T-helper 1 cell treated with Interleukin-12 subunit alpha and Interleukin-12 subunit beta and Interleukin-4 antibody, amounts not matched to agents 30 μg/mL and 1 μg/mL, for 36 hours (primary cell): ENCODE data around the gene MTAP.

Experiments used
- H3K27ac Mint-ChIP-seq: one replicate; pipeline ENCODE4 v1.8.0; 2021; ENCODE audit warnings: mild to moderate bottlenecking, mixed read lengths
- H3K27me3 Mint-ChIP-seq: one replicate; pipeline ENCODE4 v1.8.0; 2021; ENCODE audit warnings: low read depth, mixed read lengths
- H3K36me3 Mint-ChIP-seq: one replicate; pipeline ENCODE4 v1.8.0; 2021; ENCODE audit warnings: low read depth, mixed read lengths
- H3K4me1 Mint-ChIP-seq: one replicate; pipeline ENCODE4 v1.8.0; 2021; ENCODE audit warnings: low read depth, mixed read lengths
- H3K4me3 Mint-ChIP-seq: one replicate; pipeline ENCODE4 v1.8.0; 2021; ENCODE audit warnings: mild to moderate bottlenecking, moderate library complexity, mixed read lengths
- H3K9me3 Mint-ChIP-seq: one replicate; pipeline ENCODE4 v1.8.0; 2021; ENCODE audit warnings: mixed read lengths

The MTAP gene

GRCh38 chr9:21789541-21790037 lies 12.8 kb upstream of the MTAP start:
- H3K9me3 Mint-ChIP-seq: no peaks in the 10 kb centered on the region
- peak overlapping the region; percentile 61 for H3K4me3 Mint-ChIP-seq
- peaks cover 5% of the 10 kb centered on the region for H3K4me1 Mint-ChIP-seq
- H3K27ac Mint-ChIP-seq: no peak overlapping the region
- no peaks in the 10 kb centered on the region for H3K36me3 Mint-ChIP-seq
- H3K27me3 Mint-ChIP-seq: peaks cover 39% of the 10 kb centered on the region

- peaks cover 55% of the 10 kb centered on the region for H3K27me3 Mint-ChIP-seq
- no peaks in the 10 kb centered on the region for H3K9me3 Mint-ChIP-seq
- H3K4me3 Mint-ChIP-seq: no peak overlapping the region
- peaks cover 3% of the 10 kb centered on the region for H3K4me1 Mint-ChIP-seq
- H3K27ac Mint-ChIP-seq: no peak overlapping the region
- no peaks in the 10 kb centered on the region for H3K36me3 Mint-ChIP-seq
Observed at GRCh38 chr9:21795483-21795882, 7.0 kb upstream of the MTAP start.

GRCh38 chr9:21796768-21797167 lies 5.7 kb upstream of the MTAP start:
- no peak overlapping the region for H3K27ac Mint-ChIP-seq
- peaks cover 61% of the 10 kb centered on the region for H3K27me3 Mint-ChIP-seq
- peaks cover 7% of the 10 kb centered on the region for H3K4me1 Mint-ChIP-seq
- no peak overlapping the region for H3K4me3 Mint-ChIP-seq
- no peaks in the 10 kb centered on the region for H3K36me3 Mint-ChIP-seq
- H3K9me3 Mint-ChIP-seq: no peaks in the 10 kb centered on the region

- H3K36me3 Mint-ChIP-seq: peaks cover 12% of the 10 kb centered on the region
- H3K27me3 Mint-ChIP-seq: peaks cover 57% of the 10 kb centered on the region
- H3K4me1 Mint-ChIP-seq: peaks cover 29% of the 10 kb centered on the region
- peak overlapping the region; percentile 100 for H3K4me3 Mint-ChIP-seq
- no peaks in the 10 kb centered on the region for H3K9me3 Mint-ChIP-seq
- no peak overlapping the region for H3K27ac Mint-ChIP-seq
Observed at GRCh38 chr9:21800931-21801682, 1.3 kb upstream of the MTAP start.

GRCh38 chr9:21801683-21802417 lies 586 bp upstream of the MTAP start:
- peaks cover 32% of the 10 kb centered on the region for H3K4me1 Mint-ChIP-seq
- peaks cover 12% of the 10 kb centered on the region for H3K36me3 Mint-ChIP-seq
- H3K27me3 Mint-ChIP-seq: peaks cover 50% of the 10 kb centered on the region

GRCh38 chr9:21803649-21804048 lies 1.2 kb downstream of the MTAP start:
- Mint-ChIP-seq H3K27ac (peak overlapping the region; percentile 100), H3K27me3 (peaks cover 34% of the 10 kb centered on the region), H3K4me3 (peak overlapping the region; percentile 100), H3K9me3 (no peaks in the 10 kb centered on the region), H3K4me1 (peaks cover 30% of the 10 kb centered on the region), H3K36me3 (peaks cover 12% of the 10 kb centered on the region)

More at GRCh38 chr9:21801683-21802417, 586 bp upstream of the MTAP start:
- Mint-ChIP-seq H3K4me3 (peak overlapping the region; percentile 100), H3K27ac (peak overlapping the region; percentile 81), H3K9me3 (no peaks in the 10 kb centered on the region)

GRCh38 chr9:21804331-21804730 lies 1.9 kb downstream of the MTAP start:
- peaks cover 12% of the 10 kb centered on the region for H3K36me3 Mint-ChIP-seq
- H3K27ac Mint-ChIP-seq: no peak overlapping the region
- H3K9me3 Mint-ChIP-seq: no peaks in the 10 kb centered on the region
- peaks cover 30% of the 10 kb centered on the region for H3K4me1 Mint-ChIP-seq
- H3K27me3 Mint-ChIP-seq: peaks cover 28% of the 10 kb centered on the region
- no peak overlapping the region for H3K4me3 Mint-ChIP-seq

- H3K4me3 Mint-ChIP-seq: no peak overlapping the region
Observed at GRCh38 chr9:21804791-21805190, 2.4 kb downstream of the MTAP start.

GRCh38 chr9:21806644-21807043 lies 4.2 kb downstream of the MTAP start:
- Mint-ChIP-seq H3K27ac (no peak overlapping the region), H3K36me3 (peaks cover 19% of the 10 kb centered on the region), H3K27me3 (peaks cover 7% of the 10 kb centered on the region), H3K9me3 (no peaks in the 10 kb centered on the region), H3K4me3 (no peak overlapping the region), H3K4me1 (peaks cover 33% of the 10 kb centered on the region)

More at GRCh38 chr9:21804791-21805190, 2.4 kb downstream of the MTAP start:
- peaks cover 30% of the 10 kb centered on the region for H3K4me1 Mint-ChIP-seq
- no peak overlapping the region for H3K27ac Mint-ChIP-seq
- peaks cover 13% of the 10 kb centered on the region for H3K36me3 Mint-ChIP-seq
- no peaks in the 10 kb centered on the region for H3K9me3 Mint-ChIP-seq
- peaks cover 23% of the 10 kb centered on the region for H3K27me3 Mint-ChIP-seq

GRCh38 chr9:21810388-21810787 lies 8.0 kb downstream of the MTAP start:
- Mint-ChIP-seq H3K36me3 (peaks cover 15% of the 10 kb centered on the region), H3K4me1 (peaks cover 20% of the 10 kb centered on the region), H3K27ac (no peak overlapping the region), H3K4me3 (no peak overlapping the region), H3K27me3 (no peaks in the 10 kb centered on the region), H3K9me3 (no peaks in the 10 kb centered on the region)

- Mint-ChIP-seq H3K36me3 (peaks cover 15% of the 10 kb centered on the region), H3K4me1 (peaks cover 20% of the 10 kb centered on the region), H3K27ac (no peak overlapping the region), H3K9me3 (no peaks in the 10 kb centered on the region), H3K4me3 (no peak overlapping the region), H3K27me3 (no peaks in the 10 kb centered on the region)
Observed at GRCh38 chr9:21810881-21811280, 8.4 kb downstream of the MTAP start.

- H3K4me1 Mint-ChIP-seq: peaks cover 16% of the 10 kb centered on the region
- H3K27me3 Mint-ChIP-seq: no peaks in the 10 kb centered on the region
- H3K4me3 Mint-ChIP-seq: no peak overlapping the region
- H3K9me3 Mint-ChIP-seq: no peaks in the 10 kb centered on the region
- H3K27ac Mint-ChIP-seq: no peak overlapping the region
- peaks cover 21% of the 10 kb centered on the region for H3K36me3 Mint-ChIP-seq
Observed at GRCh38 chr9:21811914-21812313, 9.5 kb downstream of the MTAP start.

GRCh38 chr9:21812415-21812814 lies 10.0 kb downstream of the MTAP start:
- Mint-ChIP-seq H3K9me3 (no peaks in the 10 kb centered on the region), H3K4me3 (no peak overlapping the region), H3K27me3 (no peaks in the 10 kb centered on the region), H3K4me1 (peaks cover 18% of the 10 kb centered on the region), H3K27ac (no peak overlapping the region), H3K36me3 (peaks cover 25% of the 10 kb centered on the region)

GRCh38 chr9:21812946-21813568 lies 10.6 kb downstream of the MTAP start:
- H3K27ac Mint-ChIP-seq: peak overlapping the region; percentile 49
- peaks cover 18% of the 10 kb centered on the region for H3K4me1 Mint-ChIP-seq
- peaks cover 28% of the 10 kb centered on the region for H3K36me3 Mint-ChIP-seq
- no peak overlapping the region for H3K4me3 Mint-ChIP-seq
- no peaks in the 10 kb centered on the region for H3K9me3 Mint-ChIP-seq
- H3K27me3 Mint-ChIP-seq: no peaks in the 10 kb centered on the region
